ENCODE data around the gene SIGLEC10. TPM values are rescaled to one million over a fixed set of nuclear protein-coding genes. Genes with fewer than 3 reads are reported as not detected.

The SIGLEC10 gene
- total RNA-seq, 1 experiment from 2014 or later: not detected

DNA sequence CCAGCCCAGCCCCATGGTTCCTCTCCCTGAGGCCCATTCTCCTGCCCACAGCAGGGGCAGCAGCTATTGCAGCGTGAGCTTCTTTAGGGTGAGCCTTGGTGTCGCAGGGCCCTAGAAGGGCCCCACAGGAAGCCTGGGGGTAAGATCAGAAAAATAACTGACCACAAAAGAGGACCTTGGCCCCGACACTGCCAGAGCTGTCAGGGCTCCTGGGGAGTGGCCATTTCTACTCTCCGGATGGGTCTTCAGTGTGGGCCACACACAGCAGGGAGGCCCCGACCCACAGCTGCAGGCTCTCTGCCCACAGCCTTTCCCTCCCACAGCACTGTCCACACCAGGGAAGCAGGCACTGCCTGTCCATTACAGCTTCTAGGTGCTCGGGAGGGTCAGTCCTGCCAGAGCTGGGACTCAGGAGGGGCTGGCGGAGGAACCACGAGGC, 44.3 kb upstream of the SIGLEC10 start:
- no peak overlapping the region for H3K27ac ChIP-seq (ENCODE audit: low read depth, low read length)
- peaks cover 12% of the 10 kb centered on the region; the same call in 1 of the 2 replicates for H3K27me3 ChIP-seq (ENCODE audit: insufficient read depth, low read length)
- CTCF ChIA-PET: interaction anchor here (1.3 kb wide), 1 partner anchor 11 kb away, joined by 6 read pairs; no protein-coding TSS in a partner anchor
- H3K9ac ChIP-seq (ENCODE audit: low read length): no peak overlapping the region
- no TSS peak for BruUV-seq (replicated peaks)
- RAD21 ChIA-PET (ENCODE audit: low non-redundant PET in 1 of 2, low total read pairs in 2 of 2, uncharacterized antibody in 2 of 2, unreplicated experiment in 2 of 2): no interaction called here
- no peak for ATAC-seq
- TF ChIP-seq EZH2 (IDR thresholded peaks at IDR 0.05) (no peak), CEBPB (IDR thresholded peaks at IDR 0.05; ENCODE audit: low read depth) (no peak), EGR1 (IDR thresholded peaks at IDR 0.05; ENCODE audit: low read depth) (no peak), YY1 (IDR thresholded peaks at IDR 0.05; ENCODE audit: extremely low read depth, insufficient replicate concordance, low read depth, low read length) (no peak), FOSL1 (IDR thresholded peaks at IDR 0.05; ENCODE audit: low read depth) (no peak), ZNF274 (IDR thresholded peaks at IDR 0.05; ENCODE audit: low read depth, low read length) (no peak)
- H3K79me2 ChIP-seq (ENCODE audit: insufficient read depth, low read length): no peaks in the 10 kb centered on the region
- no peak for DNase-seq (ENCODE audit: low read depth, low spot score)
- H3K9me3 ChIP-seq (ENCODE audit: control insufficient read depth in 1 of 2, insufficient read depth in 1 of 2, low read depth in 1 of 2, low read length in 2 of 2): no peaks in the 10 kb centered on the region
- no peaks in the 10 kb centered on the region for H3K4me1 ChIP-seq (ENCODE audit: control insufficient read depth in 1 of 2, insufficient read depth in 2 of 2, low read length in 2 of 2)
- H2AFZ ChIP-seq (ENCODE audit: low read depth, low read length, poor library complexity, severe bottlenecking): no peak overlapping the region
- no peaks in the 10 kb centered on the region for H4K20me1 ChIP-seq (ENCODE audit: insufficient read depth)
- POLR2A ChIA-PET: no interaction called here
- intact Hi-C loops (cut with micrococcal nuclease): no loop called here
- no peak overlapping the region for H3K4me3 ChIP-seq (replicated peaks in 1 of 2; ENCODE audit: low read depth in 1 of 2, low read length in 2 of 2)
- H3K4me2 ChIP-seq (ENCODE audit: low read length): no peak overlapping the region
- no peaks in the 10 kb centered on the region for H3K9me2 ChIP-seq (ENCODE audit: insufficient read depth)
- no peaks in the 10 kb centered on the region for H3K36me3 ChIP-seq (ENCODE audit: control insufficient read depth in 1 of 2, insufficient read depth in 2 of 2, low read length in 2 of 2)

DNA sequence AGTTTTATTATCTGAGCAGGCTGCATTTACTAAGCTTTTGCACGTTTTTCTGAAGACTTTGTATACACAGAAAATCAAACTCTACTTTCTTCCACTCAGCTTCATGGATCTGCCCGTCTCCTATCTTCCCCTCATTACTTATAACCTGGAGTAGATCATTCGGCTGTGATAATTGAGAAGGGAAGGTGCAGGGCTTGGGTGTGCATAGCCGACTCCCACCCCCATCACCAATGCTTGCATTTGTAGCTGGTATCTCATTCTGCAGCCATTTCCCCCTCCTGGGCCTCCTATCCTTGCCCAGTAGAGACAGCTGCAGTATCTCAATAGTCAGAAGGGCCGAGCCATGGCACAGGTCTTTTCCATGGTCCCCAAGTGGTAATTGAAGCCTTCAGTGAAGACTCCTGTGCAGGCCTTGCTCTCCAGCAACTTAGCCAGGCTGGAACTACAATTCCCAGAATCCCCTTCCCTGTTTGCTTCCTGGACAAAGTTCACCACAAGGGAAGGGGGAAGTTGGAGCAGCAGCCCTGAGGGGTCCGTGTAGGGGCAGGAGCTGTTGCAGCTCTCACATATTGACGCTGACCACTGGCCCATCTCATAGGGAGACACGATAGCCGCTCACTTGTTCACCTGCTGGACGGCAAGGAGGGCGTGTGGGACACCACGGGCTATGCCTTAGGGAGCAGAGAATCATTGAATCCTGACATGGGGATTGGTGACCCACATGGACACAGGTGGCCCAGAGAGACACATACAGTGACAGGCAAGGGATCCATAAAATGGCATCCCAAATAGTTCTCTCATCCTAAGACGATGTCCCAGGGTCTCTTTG, 42.9 kb upstream of the SIGLEC10 start:
- peak; percentile 86 for ATAC-seq
- H3K36me3 ChIP-seq (ENCODE audit: control insufficient read depth in 1 of 2, insufficient read depth in 2 of 2, low read length in 2 of 2): no peaks in the 10 kb centered on the region
- peak overlapping the region; percentile 34; the same call in 1 of the 2 replicates for H3K4me2 ChIP-seq (ENCODE audit: low read length)
- BruUV-seq (replicated peaks): no TSS peak
- ChIA-PET RAD21 (ENCODE audit: low non-redundant PET in 1 of 2, low total read pairs in 2 of 2, uncharacterized antibody in 2 of 2, unreplicated experiment in 2 of 2) (no interaction called here), POLR2A (no interaction called here), CTCF (interaction anchor here (1.3 kb wide), 1 partner anchor 13 kb away, joined by 6 read pairs; no protein-coding TSS in a partner anchor)
- H3K9ac ChIP-seq (ENCODE audit: low read length): no peak overlapping the region
- H4K20me1 ChIP-seq (ENCODE audit: insufficient read depth): no peaks in the 10 kb centered on the region
- H3K9me2 ChIP-seq (ENCODE audit: insufficient read depth): no peaks in the 10 kb centered on the region
- 0 out of 2 replicates have a peak, but pooled peaks cover 3% of the 10 kb centered on the region for H3K27me3 ChIP-seq (ENCODE audit: insufficient read depth, low read length)
- no peak overlapping the region for H2AFZ ChIP-seq (ENCODE audit: low read depth, low read length, poor library complexity, severe bottlenecking)
- H3K79me2 ChIP-seq (ENCODE audit: insufficient read depth, low read length): no peaks in the 10 kb centered on the region
- intact Hi-C loops (cut with micrococcal nuclease): no loop called here
- no peak for DNase-seq (ENCODE audit: low read depth, low spot score)
- H3K9me3 ChIP-seq (ENCODE audit: control insufficient read depth in 1 of 2, insufficient read depth in 1 of 2, low read depth in 1 of 2, low read length in 2 of 2): no peaks in the 10 kb centered on the region
- TF ChIP-seq ZNF274 (IDR thresholded peaks at IDR 0.05; ENCODE audit: low read depth, low read length) (no peak), SP1 (IDR thresholded peaks at IDR 0.05; ENCODE audit: low read depth) (no peak), CBX3 (IDR thresholded peaks at IDR 0.05; ENCODE audit: low read depth) (0 out of 2 replicates have a peak, but pooled peaks have one; percentile 25), ELF1 (IDR thresholded peaks at IDR 0.05; ENCODE audit: borderline replicate concordance, low read depth) (peak; percentile 74)
- H3K27ac ChIP-seq (ENCODE audit: low read depth, low read length): no peak overlapping the region
- no peak overlapping the region for H3K4me3 ChIP-seq (replicated peaks in 1 of 2; ENCODE audit: low read depth in 1 of 2, low read length in 2 of 2)
- no peaks in the 10 kb centered on the region for H3K4me1 ChIP-seq (ENCODE audit: control insufficient read depth in 1 of 2, insufficient read depth in 2 of 2, low read length in 2 of 2)

Measured in HCT116 (cell line).